ENCODE measurements around the gene DCUN1D1. TPM values are rescaled to one million over a fixed set of nuclear protein-coding genes. Genes with fewer than 3 reads are reported as not detected.

Gene DCUN1D1
- total RNA-seq, 1 donor from 2014 or later, result 54.4 TPM

GRCh38 chr3:183015185-183015584 is 34.8 kb upstream of the DCUN1D1 start:
- TF ChIP-seq CTCF (conservative IDR thresholded peaks at IDR 0.05), result no peak
- Mint-ChIP-seq H3K4me3 (no peak overlapping the region), H3K36me3 (peaks cover 27% of the 10 kb centered on the region), H3K9me3 (no peaks in the 10 kb centered on the region), H3K4me1 (ENCODE audit: unreplicated experiment) (no peaks in the 10 kb centered on the region), H3K27me3 (no peaks in the 10 kb centered on the region), H3K27ac (no peak overlapping the region)
- no peak for DNase-seq (ENCODE audit: extremely low spot score, unreplicated experiment)

GRCh38 chr3:183013856-183014255 is 33.5 kb upstream of the DCUN1D1 start:
- no peak for DNase-seq (ENCODE audit: extremely low spot score, unreplicated experiment)
- no peak for TF ChIP-seq CTCF (conservative IDR thresholded peaks at IDR 0.05)
- Mint-ChIP-seq H3K4me1 (ENCODE audit: unreplicated experiment) (no peaks in the 10 kb centered on the region), H3K27me3 (no peaks in the 10 kb centered on the region), H3K9me3 (no peaks in the 10 kb centered on the region), H3K36me3 (peaks cover 18% of the 10 kb centered on the region), H3K4me3 (no peak overlapping the region), H3K27ac (no peak overlapping the region)

GRCh38 chr3:183013074-183013473 is 32.7 kb upstream of the DCUN1D1 start:
- H3K4me3 Mint-ChIP-seq, result no peak overlapping the region

GRCh38 chr3:183008800-183009199 is 28.5 kb upstream of the DCUN1D1 start:
- no peak overlapping the region for H3K27ac Mint-ChIP-seq
- H3K36me3 Mint-ChIP-seq, result peaks cover 5% of the 10 kb centered on the region
- DNase-seq (ENCODE audit: extremely low spot score, unreplicated experiment), result no peak
- no peak for TF ChIP-seq CTCF (conservative IDR thresholded peaks at IDR 0.05)
- no peaks in the 10 kb centered on the region for H3K27me3 Mint-ChIP-seq
- H3K4me3 Mint-ChIP-seq, result no peak overlapping the region
- H3K9me3 Mint-ChIP-seq, result no peaks in the 10 kb centered on the region
- no peaks in the 10 kb centered on the region for H3K4me1 Mint-ChIP-seq (ENCODE audit: unreplicated experiment)

More at GRCh38 chr3:183013074-183013473, 32.7 kb upstream of the DCUN1D1 start:
- no peak for TF ChIP-seq CTCF (conservative IDR thresholded peaks at IDR 0.05)
- Mint-ChIP-seq H3K9me3 (no peaks in the 10 kb centered on the region), H3K27ac (no peak overlapping the region), H3K36me3 (peaks cover 13% of the 10 kb centered on the region), H3K27me3 (no peaks in the 10 kb centered on the region), H3K4me1 (ENCODE audit: unreplicated experiment) (no peaks in the 10 kb centered on the region)
- DNase-seq (ENCODE audit: extremely low spot score, unreplicated experiment), result no peak

GRCh38 chr3:183008303-183008702 is 28.0 kb upstream of the DCUN1D1 start:
- DNase-seq (ENCODE audit: extremely low spot score, unreplicated experiment), result no peak
- Mint-ChIP-seq H3K4me1 (ENCODE audit: unreplicated experiment) (no peaks in the 10 kb centered on the region), H3K27ac (no peak overlapping the region), H3K27me3 (no peaks in the 10 kb centered on the region), H3K4me3 (no peak overlapping the region), H3K9me3 (no peaks in the 10 kb centered on the region), H3K36me3 (peaks cover 5% of the 10 kb centered on the region)
- no peak for TF ChIP-seq CTCF (conservative IDR thresholded peaks at IDR 0.05)

All from type B pancreatic cell (in vitro differentiated cells).